Progenitor cell of endocrine pancreas (in vitro differentiated cells): Measurements from ENCODE around the gene GALR2. TPM values are rescaled to one million over a fixed set of nuclear protein-coding genes. Genes with fewer than 3 reads are reported as not detected.

Source experiments
- DNase-seq: peaks from one replicate; pipeline ENCODE4 v3.0.0; 2021; ENCODE audit warnings: low spot score; ENCODE audit not compliant: unreplicated experiment
- H3K27ac Mint-ChIP-seq: 2 replicates; pipeline ENCODE4 v1.8.0; 2021; ENCODE audit warnings: mild to moderate bottlenecking, moderate library complexity, mixed read lengths
- H3K27me3 Mint-ChIP-seq: 2 replicates; pipeline ENCODE4 v1.8.0; 2021; ENCODE audit warnings: mixed read lengths
- H3K36me3 Mint-ChIP-seq: 2 replicates; pipeline ENCODE4 v1.8.0; 2022; ENCODE audit warnings: mixed read lengths; ENCODE audit not compliant: insufficient read depth
- H3K4me1 Mint-ChIP-seq: 2 replicates; pipeline ENCODE4 v1.8.0; 2021; ENCODE audit warnings: low read depth, mixed read lengths
- H3K4me3 Mint-ChIP-seq: 2 replicates; pipeline ENCODE4 v1.8.0; 2021; ENCODE audit warnings: low read depth, mild to moderate bottlenecking, moderate library complexity, mixed read lengths
- H3K9me3 Mint-ChIP-seq: 2 replicates; pipeline ENCODE4 v1.8.0; 2021; ENCODE audit warnings: low read depth, mixed read lengths
- CTCF ChIP-seq: fragments of 200-600 bp; sonication (generic); IDR thresholded peaks from one replicate; pipeline ENCODE4 v1.5.0; 2021; ENCODE audit warnings: antibody characterized with exemption, mild to moderate bottlenecking; ENCODE audit not compliant: unreplicated experiment
- total RNA-seq: library from RNA; stranded (reverse); gene quantifications from 2 replicates; pipeline ENCODE4 v1.2.1, GENCODE V29; 2021

GALR2 gene
- total RNA-seq, 1 donor from 2014 or later = 1.0 TPM

- no peaks in the 10 kb centered on the region for H3K27me3 Mint-ChIP-seq
- no peak for TF ChIP-seq CTCF
- no peak overlapping the region for H3K27ac Mint-ChIP-seq
- H3K36me3 Mint-ChIP-seq = peaks cover 15% of the 10 kb centered on the region
- H3K4me1 Mint-ChIP-seq = peaks cover 14% of the 10 kb centered on the region
- no peaks in the 10 kb centered on the region for H3K9me3 Mint-ChIP-seq
- no peak for DNase-seq
- no peak overlapping the region for H3K4me3 Mint-ChIP-seq
These were observed 11.8 kb downstream of the GALR2 start for GRCh38 chr17:76086384-76086783.

GRCh38 chr17:76087531-76087930 is 12.9 kb downstream of the GALR2 start:
- Mint-ChIP-seq H3K27ac (no peak overlapping the region), H3K4me3 (no peak overlapping the region), H3K4me1 (peaks cover 13% of the 10 kb centered on the region), H3K9me3 (no peaks in the 10 kb centered on the region), H3K36me3 (peaks cover 15% of the 10 kb centered on the region), H3K27me3 (no peaks in the 10 kb centered on the region)
- no peak for DNase-seq
- TF ChIP-seq CTCF = no peak

GRCh38 chr17:76088041-76088867 is 13.7 kb downstream of the GALR2 start:
- H3K27me3 Mint-ChIP-seq = no peaks in the 10 kb centered on the region
- H3K36me3 Mint-ChIP-seq = peaks cover 15% of the 10 kb centered on the region
- TF ChIP-seq CTCF = no peak
- DNase-seq = no peak
- peaks cover 13% of the 10 kb centered on the region for H3K4me1 Mint-ChIP-seq
- H3K27ac Mint-ChIP-seq = no peak overlapping the region
- H3K9me3 Mint-ChIP-seq = no peaks in the 10 kb centered on the region
- H3K4me3 Mint-ChIP-seq = no peak overlapping the region

- Mint-ChIP-seq H3K36me3 (peaks cover 17% of the 10 kb centered on the region), H3K27ac (no peak overlapping the region), H3K4me1 (peaks cover 13% of the 10 kb centered on the region), H3K4me3 (no peak overlapping the region), H3K27me3 (no peaks in the 10 kb centered on the region), H3K9me3 (no peaks in the 10 kb centered on the region)
- DNase-seq = no peak
- no peak for TF ChIP-seq CTCF
These were observed 14.4 kb downstream of the GALR2 start for GRCh38 chr17:76088868-76089576.

GRCh38 chr17:76089680-76090516 is 15.3 kb downstream of the GALR2 start:
- H3K27me3 Mint-ChIP-seq = no peaks in the 10 kb centered on the region
- H3K4me1 Mint-ChIP-seq = peaks cover 6% of the 10 kb centered on the region
- peaks cover 15% of the 10 kb centered on the region for H3K36me3 Mint-ChIP-seq
- DNase-seq = no peak
- no peak for TF ChIP-seq CTCF
- H3K27ac Mint-ChIP-seq = no peak overlapping the region
- H3K9me3 Mint-ChIP-seq = no peaks in the 10 kb centered on the region
- no peak overlapping the region for H3K4me3 Mint-ChIP-seq
